Medulla oblongata (tissue), 1 donor: ENCODE measurements around the gene NFRKB.
"Not testable (repeated sequence)": the region's sequence is repeated elsewhere in the genome, so short reads cannot be mapped to it uniquely, and the experiment has no call there.

Experiments used
- DNase-seq: peaks from one replicate; pipeline ENCODE4 v3.0.0-alpha.2; 2015; ENCODE audit errors: extremely low spot score

NFRKB gene

DNA sequence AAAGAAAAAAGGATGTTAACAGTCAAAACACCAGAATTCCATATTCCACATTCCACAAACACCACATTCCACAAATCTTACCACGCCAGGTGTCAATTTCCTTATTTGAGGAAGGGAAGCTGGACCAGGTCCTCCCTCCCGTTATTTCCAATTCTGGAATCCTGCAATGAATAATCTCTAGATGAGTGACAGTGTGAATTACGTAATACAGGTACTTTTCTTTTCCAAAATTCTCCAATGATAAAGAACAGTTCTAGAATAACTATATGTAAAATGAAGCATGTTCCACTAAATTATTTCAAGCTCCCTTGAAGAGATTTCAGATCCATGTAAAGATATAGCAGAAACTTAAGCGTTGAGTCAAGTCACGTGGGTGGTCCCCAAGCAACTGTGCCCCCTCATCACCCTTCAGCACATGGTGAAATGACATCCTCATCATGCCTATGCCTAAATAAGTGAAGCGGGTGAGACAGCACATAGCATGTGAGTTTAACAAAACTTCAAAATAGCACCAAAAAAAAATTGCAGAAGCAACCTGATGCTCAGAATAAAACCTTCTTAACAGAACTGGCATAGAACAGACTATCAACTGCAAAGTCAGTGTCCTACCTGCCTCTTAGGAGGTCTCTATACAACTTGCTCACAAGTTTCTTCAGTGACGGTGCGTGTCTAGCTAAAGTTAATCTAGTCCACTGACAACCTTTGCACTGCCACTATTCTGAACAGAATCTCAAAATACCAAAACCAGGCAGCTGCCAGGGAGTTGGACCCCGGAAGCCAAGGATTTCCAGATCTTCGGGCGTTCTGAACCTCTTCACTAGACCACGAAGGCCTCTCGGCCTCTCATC lies 876 bp downstream of the NFRKB start:
- no peak for DNase-seq

DNA sequence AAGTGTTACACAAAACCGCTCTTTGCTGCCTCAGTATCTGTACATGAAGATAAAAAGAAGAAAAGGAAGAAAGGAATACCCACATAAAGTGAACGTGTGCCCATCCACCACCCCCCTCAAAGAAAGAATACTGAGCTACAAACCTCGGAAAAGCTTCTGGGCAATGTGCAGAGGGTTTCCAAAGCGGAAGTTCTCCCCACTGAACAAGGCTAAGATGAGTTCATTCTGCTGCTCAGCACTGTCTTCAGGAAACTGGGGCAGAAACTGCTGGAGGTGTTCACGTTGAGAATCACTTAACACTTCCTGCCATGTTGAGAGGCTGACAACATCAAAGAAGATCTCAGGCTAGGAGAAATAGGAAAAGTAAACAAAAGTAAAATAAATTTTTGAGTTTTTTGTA lies 6.9 kb downstream of the NFRKB start:
- no peak for DNase-seq

DNA sequence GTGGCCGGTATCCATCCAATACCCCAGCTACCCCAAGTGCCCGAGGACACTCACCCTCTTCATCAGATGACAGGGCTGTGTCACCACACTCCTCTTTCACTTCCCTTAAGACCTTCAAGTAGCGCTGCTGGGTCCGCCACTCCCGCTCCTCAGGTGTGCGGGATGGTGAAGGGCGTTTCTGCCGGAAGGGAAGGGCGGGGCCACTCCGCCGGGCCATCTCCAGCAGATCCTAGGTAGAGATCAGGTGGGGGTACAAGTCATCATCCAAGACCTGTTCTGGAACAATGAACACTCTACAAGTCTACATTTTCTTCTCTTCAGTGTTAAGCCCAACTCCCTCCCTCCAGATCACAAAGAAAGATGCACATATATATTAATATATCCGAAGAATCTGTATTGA lies 10.0 kb downstream of the NFRKB start:
- no peak for DNase-seq

DNA sequence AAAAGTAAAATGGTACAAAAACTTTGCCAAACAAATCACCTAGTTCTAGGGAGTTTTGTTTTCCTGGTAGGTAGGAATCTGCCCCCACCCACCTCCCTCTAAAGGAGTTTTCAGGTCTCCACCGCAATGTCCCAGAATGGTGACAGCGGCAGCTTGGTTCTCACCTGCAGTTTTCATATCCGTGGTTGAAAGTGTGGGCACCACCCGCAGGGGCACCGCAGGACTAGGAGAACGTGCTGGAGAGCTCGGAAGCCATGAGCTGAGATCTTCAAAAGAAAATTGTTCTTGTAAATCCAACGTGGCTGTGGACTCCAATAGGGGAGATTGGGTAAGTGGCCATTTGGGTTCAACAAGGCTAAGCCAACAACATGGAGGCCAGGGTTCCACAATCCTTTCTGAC lies 10.8 kb downstream of the NFRKB start:
- DNase-seq, result no peak

DNA sequence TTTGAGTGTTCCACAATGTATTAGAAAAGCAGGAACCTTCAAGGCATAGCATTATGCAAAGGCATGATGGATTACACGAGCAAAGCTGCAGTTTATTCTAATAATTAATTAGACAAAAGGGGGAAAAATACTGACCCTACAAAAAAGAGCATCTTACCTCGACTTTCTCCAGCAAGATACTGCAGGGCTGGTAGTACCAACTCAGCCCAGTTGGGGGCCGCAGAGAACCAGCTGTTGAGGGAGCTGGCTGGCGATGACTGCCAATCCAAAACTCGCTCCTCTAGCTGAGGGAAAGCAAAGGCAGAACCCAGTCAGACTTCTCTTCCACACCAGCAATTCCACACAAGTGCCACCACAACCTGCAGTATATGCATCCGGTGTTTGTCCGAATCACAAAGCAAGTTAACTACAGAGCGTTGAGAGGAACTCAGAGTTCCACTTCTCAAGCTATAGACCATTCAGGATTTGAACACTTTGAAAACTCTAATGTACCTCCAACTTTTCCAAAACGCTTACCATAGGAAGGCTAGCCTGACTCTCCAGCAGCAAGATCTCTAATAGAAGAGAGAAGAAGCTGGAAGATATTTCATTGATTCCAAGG lies 13.7 kb downstream of the NFRKB start:
- DNase-seq, result peak; percentile 5

DNA sequence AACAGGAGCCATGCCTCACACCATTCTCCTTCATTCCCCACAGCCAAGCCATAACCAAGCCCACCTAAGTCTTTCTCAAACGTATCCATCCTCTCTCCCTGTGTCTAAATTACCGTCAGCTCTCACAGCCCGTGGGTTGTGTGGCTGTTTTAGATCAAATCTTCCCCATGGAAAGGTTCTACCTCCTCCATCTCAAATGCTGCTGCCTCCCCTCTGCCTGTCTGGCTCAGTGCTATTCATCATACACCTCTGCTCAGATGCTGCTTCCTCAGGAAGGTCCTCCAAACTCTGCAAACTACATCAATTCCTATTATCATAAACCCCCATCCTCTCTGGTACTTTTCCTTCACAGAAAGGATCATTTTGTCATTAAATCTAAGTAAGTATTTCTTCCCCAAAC lies 15.1 kb downstream of the NFRKB start:
- DNase-seq, result no peak

DNA sequence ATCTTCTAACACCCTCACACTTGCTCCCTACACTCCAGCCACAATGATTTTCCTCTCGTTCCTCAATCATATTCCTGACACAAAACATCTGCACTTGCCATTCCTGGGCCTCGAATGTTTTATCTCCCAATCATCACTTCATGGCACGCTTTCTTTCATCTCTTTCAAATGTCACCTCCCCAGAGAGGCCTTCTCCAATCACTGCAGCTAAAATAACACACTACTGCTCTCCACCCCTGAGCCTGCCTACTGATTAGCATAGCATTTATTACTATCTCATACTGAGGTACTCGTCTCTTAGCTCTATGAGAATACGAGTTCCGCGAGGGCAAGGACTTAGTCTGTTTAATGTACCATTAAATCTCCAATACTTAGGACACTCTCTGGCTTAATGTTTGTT lies 23.5 kb downstream of the NFRKB start:
- DNase-seq, result no peak

DNA sequence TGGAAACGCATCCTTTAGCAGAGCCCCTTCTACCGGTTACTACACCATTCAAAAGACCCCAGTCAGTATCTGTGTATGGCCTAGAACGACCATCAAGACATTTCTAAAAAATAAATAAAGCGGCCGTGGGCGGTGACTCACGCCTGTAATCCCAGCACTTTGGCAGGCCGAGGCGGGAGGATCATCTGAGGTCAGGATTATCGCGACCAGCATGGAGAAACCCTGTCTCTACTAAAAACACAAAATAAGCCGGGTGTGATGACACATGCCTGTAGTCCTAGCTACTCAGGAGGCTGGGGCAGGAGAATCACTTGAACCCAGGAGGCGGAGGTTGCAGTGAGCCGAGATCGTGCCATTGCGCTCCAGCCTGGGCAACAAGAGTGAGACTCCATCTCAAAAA lies 26.8 kb downstream of the NFRKB start:
- not testable (repeated sequence) for DNase-seq

DNA sequence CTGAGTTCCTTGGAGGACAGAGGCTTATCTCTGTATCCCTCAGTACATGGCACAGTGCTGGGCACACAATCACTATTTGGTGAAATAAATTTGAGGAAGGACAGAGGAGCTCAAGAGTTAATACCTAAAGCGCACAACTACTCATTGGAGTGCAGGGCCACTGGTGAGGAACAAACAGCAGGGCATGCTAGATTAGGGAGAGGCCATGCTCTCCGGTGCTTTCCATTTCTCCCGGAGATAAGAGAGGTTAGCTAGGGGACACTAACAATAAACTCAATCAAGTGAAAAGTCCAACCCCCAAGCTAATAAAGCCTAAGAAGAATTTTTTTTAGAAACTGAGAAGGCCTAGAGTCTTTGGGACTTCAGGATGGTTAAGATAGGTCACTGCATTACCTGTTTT lies 29.1 kb downstream of the NFRKB start:
- no peak for DNase-seq

DNA sequence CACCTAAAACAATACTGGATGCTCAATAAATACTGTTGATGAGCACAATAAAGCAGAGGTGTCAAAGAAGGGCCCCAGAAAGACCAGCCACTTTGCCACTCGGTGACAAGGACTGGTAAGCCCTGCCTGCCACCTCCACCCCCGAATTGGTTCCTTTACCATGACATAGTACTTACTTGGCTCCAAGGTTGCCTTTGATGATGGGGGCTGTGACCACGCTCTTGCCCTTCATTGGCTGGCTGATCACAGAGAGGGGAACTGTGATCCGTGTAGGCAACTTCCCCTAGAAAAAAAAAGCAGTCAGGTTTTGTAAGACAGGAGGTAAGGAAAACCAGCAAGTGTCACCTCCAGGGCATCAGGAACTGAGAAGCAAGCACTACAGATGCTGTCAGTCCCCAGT lies 29.7 kb downstream of the NFRKB start:
- no peak for DNase-seq

DNA sequence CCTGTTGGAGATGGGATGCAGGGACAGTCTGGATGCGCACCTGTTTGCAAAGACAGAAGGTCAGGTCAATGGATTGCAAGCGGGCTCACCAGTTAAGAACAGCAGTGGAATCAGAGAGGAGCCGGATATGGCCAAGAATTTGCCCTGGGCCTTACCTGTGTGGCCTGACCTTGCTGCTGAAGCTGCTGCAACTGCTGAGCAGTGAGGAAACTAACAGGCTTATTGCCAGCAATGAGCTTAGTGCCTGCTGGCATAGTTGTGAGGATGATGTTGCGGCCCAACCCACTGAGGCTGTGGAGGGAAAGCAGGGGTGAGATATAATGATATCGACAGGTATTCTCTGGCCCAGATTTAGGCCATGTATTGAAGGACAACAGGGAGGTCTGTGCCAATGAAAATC lies 30.6 kb downstream of the NFRKB start:
- no peak for DNase-seq

DNA sequence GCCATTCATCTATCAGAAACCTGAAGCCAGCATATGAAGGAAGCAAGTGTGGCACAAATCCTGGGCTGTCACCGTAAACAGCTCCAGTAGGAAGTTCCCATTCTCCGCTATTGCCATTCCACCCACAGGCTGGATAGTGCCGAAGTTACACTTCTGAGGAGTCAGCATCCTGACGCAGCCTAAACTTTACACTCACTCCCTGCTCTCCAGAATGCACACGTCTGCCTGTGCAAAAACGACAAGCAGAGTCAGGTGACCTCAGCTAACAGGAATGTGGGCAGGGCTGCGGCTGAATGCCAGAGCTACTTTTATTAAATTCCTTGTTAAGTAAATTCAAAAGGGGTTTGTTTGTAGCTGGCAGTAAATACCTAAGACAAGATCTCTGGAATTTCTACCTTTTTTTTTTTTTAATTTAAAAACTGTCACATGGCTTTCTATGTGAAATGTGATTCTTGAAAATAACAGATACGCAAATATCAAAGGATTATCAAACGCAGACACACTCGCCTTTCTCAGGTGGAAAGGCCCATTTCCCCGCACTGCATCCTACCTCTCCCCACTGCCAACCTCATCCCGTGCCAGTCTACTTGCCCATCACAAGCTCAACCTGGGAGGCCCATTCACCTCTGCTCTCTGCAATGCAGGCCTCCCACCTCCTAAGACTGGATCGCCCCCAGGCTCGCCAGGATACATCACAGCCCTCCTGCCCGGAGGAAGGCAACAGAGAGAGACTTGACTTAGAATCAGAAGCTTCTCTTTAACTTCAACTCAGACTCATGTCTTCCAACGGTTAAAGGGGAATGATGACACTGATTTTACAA lies 33.5 kb downstream of the NFRKB start:
- no peak for DNase-seq

DNA sequence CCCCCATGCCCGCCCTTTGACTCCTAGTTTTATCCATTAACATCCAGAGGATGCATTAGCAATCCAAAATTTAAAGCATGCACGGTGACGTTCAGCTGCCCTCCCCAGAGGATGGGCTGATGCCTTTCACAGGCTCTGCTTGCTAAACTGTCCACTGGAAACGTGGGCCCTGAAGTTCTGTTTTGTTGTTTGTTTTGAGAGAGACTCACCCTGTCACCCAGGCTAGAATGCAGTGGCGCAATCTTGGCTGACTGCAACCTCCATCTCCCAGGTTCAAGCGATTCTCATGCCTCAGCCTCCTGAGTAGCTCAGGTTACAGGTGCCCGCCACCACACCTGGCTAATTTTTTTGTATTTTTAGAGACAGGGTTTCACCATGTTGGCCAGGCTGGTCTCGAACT lies 39.3 kb downstream of the NFRKB start:
- no peak for DNase-seq

DNA sequence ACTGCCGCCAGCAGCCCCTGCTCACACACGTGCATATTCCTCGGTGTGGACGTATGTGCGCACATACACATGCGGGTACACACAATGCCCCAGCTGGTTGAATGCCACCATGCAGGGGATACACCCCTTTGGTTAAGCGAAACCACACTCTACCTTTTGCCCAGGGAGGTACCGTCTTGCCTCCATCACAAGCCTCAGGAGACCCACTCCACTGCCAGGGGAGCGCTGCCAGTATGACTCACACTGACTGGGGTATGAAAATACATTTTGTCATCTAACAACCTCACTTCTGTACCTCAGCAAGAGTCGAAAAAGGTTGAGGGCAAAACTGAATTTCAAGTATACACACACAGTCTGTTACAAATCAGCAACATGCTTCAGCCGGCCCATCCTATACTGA lies 40.3 kb downstream of the NFRKB start:
- no peak for DNase-seq

DNA sequence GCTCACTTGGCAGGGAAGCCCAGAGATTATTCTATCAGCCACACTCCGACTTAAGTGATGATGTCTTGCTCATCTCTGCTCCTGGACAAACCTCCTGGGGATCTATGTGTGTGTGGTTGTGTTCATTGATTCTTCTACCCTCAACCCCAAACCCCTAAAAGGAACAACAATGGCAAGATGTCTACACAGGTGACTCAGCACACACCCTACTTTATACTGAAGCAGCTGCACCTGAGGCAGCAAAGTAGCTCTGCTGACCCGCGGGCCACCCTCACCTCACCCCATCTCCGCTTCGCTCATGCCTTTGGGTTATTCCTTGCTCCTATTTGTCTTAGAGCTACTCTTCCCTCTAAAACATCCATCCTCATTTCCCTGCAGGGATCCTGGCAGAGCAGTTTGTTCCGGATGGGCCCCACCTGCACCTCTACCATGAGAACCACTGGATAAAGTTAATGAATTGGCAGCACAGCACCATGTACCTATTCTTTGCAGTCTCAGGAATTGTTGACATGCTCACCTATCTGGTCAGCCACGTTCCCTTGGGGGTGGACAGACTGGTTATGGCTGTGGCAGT lies 41.1 kb downstream of the NFRKB start:
- no peak for DNase-seq

DNA sequence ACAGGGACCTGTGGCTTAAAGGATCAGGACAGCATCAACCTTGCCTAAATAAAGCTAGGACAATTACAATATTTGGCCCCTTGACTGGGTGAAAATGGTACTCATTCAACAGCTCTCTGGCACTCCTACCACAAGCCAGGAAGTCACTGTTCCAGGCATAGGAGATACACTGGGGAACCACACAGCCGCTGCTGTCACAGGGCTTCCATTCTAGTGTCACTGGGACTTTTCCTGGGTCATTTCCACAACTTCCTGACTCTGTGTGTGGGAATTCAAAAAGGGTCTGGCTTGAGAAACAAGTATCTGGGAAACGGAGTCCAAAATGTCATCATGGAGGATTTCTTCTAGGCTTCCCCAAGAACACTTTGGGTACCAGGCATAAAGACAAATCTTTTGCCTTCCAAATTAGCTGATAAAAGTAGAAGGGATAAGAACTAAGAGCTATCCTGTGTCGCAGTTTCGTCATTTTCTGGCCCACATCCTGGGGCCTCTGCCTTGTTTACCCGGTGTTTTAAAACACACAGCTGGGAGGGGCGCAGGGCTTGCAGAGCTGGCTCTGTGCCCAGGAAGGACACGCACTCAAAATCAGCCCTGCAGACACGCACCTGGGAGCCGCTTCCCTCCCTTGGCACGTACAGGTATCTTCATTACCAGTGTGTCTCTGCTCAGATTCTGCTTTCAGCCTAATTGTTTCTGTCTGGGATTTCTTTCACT lies 41.7 kb downstream of the NFRKB start:
- DNase-seq, result peak; percentile 3

DNA sequence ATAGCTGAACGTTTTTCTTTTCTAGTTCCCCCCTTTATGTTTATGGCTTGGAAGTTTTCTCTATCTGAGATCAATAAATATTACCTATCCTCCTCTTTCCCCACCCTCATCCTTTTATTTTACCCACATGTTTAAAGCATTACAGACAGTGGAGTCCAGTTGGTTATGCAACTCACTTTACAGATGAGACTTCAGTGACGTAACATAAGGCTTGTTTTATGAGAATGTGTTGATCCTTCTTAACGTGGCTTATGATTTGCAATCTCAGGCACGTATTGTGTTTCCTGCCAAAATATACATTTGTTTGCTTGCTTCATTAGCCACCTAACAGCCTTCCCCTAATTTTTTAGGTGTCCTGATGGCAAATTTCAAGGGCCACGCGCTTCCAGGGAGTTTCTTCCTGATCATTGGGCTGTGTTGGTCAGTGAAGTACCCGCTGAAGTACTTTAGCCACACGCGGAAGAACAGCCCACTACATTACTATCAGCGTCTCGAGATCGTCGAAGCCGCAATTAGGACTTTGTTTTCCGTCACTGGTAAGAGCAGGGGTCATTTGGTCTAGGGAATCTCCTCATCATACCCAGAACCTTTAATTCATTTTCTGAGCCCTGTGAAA lies 43.1 kb downstream of the NFRKB start:
- no peak for DNase-seq

DNA sequence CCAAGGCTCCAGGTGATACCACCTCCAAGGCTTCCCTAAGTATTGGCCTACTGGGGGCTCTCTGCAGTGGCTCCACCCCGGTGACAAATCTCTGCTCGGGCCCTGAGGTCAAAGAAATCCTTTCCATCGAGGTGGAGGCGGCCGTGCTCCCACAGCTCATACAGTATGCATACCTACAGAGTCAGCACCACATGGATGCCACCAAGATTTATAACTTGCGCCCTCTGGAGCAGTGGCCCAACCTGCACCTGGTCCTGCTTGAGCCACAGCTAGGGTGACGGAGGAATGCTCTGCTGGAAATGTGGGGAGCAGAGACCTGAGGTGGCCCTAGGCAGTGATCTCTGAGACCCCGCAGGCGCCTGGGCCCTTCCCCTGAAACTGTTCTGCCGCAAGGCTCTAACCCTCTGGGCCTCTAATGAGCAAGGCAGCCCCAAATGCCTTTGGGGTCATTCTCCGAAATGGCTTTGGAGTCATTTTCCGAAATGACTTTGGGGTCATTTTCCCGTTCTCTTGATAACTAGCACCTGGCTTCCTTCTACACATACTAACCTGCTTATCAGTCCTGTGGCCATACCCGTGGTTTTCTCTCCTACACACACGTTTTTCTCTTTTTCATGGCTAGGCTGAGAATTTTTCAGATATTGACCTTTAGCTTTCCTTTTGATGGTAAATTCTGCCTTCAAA lies 45.8 kb downstream of the NFRKB start:
- DNase-seq, result no peak

DNA sequence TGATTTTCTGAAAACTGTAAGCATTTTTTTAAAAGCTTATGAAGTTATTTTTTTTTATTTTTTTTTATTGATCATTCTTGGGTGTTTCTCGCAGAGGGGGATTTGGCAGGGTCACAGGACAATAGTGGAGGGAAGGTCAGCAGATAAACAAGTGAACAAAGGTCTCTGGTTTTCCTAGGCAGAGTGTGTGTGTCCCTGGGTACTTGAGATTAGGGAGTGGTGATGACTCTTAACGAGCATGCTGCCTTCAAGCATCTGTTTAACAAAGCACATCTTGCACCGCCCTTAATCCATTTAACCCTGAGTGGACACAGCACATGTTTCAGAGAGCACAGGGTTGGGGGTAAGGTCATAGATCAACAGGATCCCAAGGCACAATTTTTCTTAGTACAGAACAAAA lies 48.0 kb downstream of the NFRKB start:
- not testable (repeated sequence) for DNase-seq

DNA sequence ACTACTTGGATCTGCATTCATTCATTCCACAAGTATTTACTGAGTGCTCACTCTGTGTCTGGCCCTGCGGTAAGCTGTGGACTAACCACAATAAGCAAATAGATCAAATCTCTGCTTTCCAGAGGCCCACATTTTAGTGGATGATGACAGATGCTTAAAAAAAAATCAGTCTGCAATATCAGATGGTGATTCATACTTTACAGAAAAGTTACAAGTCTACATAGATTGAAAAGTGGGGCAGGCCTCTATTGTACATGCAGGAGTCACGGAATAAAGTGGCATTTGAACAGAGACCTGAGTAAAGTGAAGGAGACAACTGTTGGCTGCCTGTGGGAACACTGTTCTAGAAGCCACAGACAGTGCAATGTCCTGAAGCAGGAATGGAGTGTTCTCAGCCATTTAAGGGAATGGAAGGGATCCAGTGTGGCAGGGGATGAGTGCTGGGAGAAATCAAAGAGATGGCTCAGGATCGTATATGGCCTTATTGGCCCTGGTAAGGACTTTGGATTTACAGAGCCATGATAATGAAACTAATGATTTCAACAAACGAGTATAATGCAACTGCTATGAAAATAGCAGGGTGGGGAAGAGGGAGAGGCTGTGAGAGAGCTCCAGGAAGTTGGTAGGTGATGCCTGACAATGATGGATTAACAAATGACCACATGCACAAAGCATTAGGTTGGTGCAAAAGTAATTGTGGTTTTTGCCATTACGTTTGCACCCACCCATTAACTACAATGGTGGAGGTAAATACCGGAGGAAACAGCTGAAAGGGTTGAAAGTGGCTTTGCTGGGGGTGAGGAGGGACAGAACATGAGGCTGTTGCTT lies 48.7 kb downstream of the NFRKB start:
- no peak for DNase-seq
